Activated naive CD8-positive, alpha-beta T cell treated with anti-CD3 and anti-CD28 coated beads, Interleukin-2, amount 10 ng/mL, durations not matched to agents 7 days and 5 days (primary cell): Measurements from ENCODE around the gene BOLA2B. TPM values are rescaled to one million over a fixed set of nuclear protein-coding genes. Genes with fewer than 3 reads are reported as not detected.

Experiments used
- ATAC-seq: fragments of 150-1000 bp; cut with Tn5 transposase; one replicate; pipeline ENCODE4 v1.10.0; 2021; ENCODE audit warnings: low read depth, moderate library complexity
- POLR2A ChIA-PET: fragments of 350-600 bp; sonication (Branson Sonifier 250); formaldehyde crosslinking; loops from one replicate; lab custom pipeline; 2021; ENCODE audit warnings: antibody characterized with exemption; lab: Charles Lee
- DNase-seq: peaks from one replicate; pipeline ENCODE4 v3.0.0; 2021
- H3K27ac Mint-ChIP-seq: one replicate; pipeline ENCODE4 v1.8.0; 2022; ENCODE audit warnings: mild to moderate bottlenecking, mixed read lengths
- H3K27me3 Mint-ChIP-seq: one replicate; pipeline ENCODE4 v1.8.0; 2022; ENCODE audit warnings: mild to moderate bottlenecking, moderate library complexity, mixed read lengths
- H3K36me3 Mint-ChIP-seq: one replicate; pipeline ENCODE4 v1.8.0; 2021; ENCODE audit warnings: mild to moderate bottlenecking, mixed read lengths
- H3K4me1 Mint-ChIP-seq: one replicate; pipeline ENCODE4 v1.8.0; 2021; ENCODE audit warnings: mixed read lengths
- H3K4me3 Mint-ChIP-seq: one replicate; pipeline ENCODE4 v1.8.0; 2022; ENCODE audit warnings: mild to moderate bottlenecking, moderate library complexity, mixed read lengths
- H3K9me3 Mint-ChIP-seq: one replicate; pipeline ENCODE4 v1.8.0; 2021; ENCODE audit warnings: mixed read lengths
- total RNA-seq, 2 experiments: library from RNA; stranded (reverse); gene quantifications; one replicate each; pipeline ENCODE4 v1.2.3, GENCODE V29; 2021

BOLA2B gene
- total RNA-seq, 2 experiments from 2014 or later = 122 to 145 TPM

DNA sequence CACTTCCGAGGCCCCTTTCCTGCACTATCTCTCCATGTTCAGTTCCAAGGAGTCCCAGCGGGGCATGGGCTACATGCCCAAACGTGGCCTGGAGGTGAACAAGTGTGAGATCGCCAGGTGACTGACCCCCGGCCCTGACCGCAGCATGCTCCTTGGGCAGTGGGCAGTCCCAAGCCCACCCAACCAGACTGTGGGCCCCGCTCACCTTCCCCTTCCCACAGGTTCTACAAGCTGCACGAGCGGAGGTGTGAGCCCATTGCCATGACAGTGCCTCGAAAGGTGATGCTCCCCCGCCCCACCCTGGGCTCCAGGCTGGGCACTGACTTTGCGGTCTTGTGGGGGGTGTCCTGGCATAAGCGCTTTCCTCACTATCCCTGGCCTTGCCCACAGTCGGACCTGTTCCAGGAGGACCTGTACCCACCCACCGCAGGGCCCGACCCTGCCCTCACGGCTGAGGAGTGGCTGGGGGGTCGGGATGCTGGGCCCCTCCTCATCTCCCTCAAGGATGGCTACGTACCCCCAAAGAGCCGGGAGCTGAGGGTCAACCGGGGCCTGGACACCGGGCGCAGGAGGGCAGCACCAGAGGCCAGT is 5.4 kb downstream of the BOLA2B start:
- peak overlapping the region; percentile 76 for H3K27ac Mint-ChIP-seq
- peaks cover 16% of the 10 kb centered on the region for H3K4me1 Mint-ChIP-seq
- no peaks in the 10 kb centered on the region for H3K27me3 Mint-ChIP-seq
- peaks cover 39% of the 10 kb centered on the region for H3K36me3 Mint-ChIP-seq
- ATAC-seq (no peak), DNase-seq (no peak)
- H3K4me3 Mint-ChIP-seq = peak overlapping the region; percentile 100
- H3K9me3 Mint-ChIP-seq = no peaks in the 10 kb centered on the region
- POLR2A ChIA-PET = interaction anchor here (0.6 to 6.4 kb wide), 4 partner anchors 45 to 98 kb away, joined by 3 to 132 read pairs (median 36); partner anchors contain the start of genes TBX6 and YPEL3

GRCh38 chr16:30187556-30187865 is 6.0 kb downstream of the BOLA2B start:
- POLR2A ChIA-PET = interaction anchor here (0.6 to 6.4 kb wide), 5 partner anchors 44 to 122 kb away, joined by 3 to 132 read pairs (median 15); partner anchors contain the start of genes ALDOA, TBX6 and YPEL3
- Mint-ChIP-seq H3K36me3 (peaks cover 39% of the 10 kb centered on the region), H3K27me3 (no peaks in the 10 kb centered on the region), H3K9me3 (no peaks in the 10 kb centered on the region), H3K4me3 (peak overlapping the region; percentile 100), H3K4me1 (peaks cover 17% of the 10 kb centered on the region), H3K27ac (peak overlapping the region; percentile 100)
- ATAC-seq (no peak), DNase-seq (no peak)

- Mint-ChIP-seq H3K4me3 (peak overlapping the region; percentile 100), H3K36me3 (peaks cover 39% of the 10 kb centered on the region), H3K27ac (peak overlapping the region; percentile 100), H3K4me1 (peaks cover 22% of the 10 kb centered on the region), H3K27me3 (no peaks in the 10 kb centered on the region), H3K9me3 (no peaks in the 10 kb centered on the region)
- ATAC-seq (peak; percentile 13), DNase-seq (peak; percentile 96)
- POLR2A ChIA-PET = interaction anchor here (0.6 to 6.4 kb wide), 17 partner anchors 10 to 561 kb away, joined by 3 to 132 read pairs (median 8); partner anchors contain the start of genes ALDOA, GDPD3, MAPK3 and PHKG2
These were observed 6.5 kb downstream of the BOLA2B start for GRCh38 chr16:30186782-30187555.

DNA sequence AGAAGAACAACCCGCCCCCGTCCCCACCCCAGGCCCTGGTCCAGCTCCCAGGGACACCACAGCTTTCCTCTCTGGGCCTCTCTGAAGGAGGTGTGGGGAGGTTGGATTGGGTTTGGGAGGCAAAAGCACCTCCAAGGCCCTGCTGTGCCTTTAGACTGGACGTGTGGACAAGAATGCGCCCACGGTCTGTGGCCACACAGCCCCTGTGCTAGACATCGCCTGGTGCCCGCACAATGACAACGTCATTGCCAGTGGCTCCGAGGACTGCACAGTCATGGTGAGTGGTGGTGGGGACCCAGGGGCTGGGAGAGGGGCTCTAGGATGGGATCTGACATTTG is 7.1 kb downstream of the BOLA2B start:
- Mint-ChIP-seq H3K27ac (peak overlapping the region; percentile 100), H3K4me1 (peaks cover 24% of the 10 kb centered on the region), H3K27me3 (no peaks in the 10 kb centered on the region), H3K9me3 (no peaks in the 10 kb centered on the region), H3K4me3 (peak overlapping the region; percentile 100), H3K36me3 (peaks cover 39% of the 10 kb centered on the region)
- ATAC-seq (no peak), DNase-seq (no peak)
- POLR2A ChIA-PET = interaction anchor here (0.6 to 6.4 kb wide), 27 partner anchors 9 to 931 kb away, joined by 3 to 132 read pairs (median 8); partner anchors contain the start of genes ALDOA, FBRS, GDPD3 and KAT8

GRCh38 chr16:30185683-30186421 is 7.6 kb downstream of the BOLA2B start:
- H3K36me3 Mint-ChIP-seq = peaks cover 39% of the 10 kb centered on the region
- H3K4me3 Mint-ChIP-seq = peak overlapping the region; percentile 100
- H3K9me3 Mint-ChIP-seq = no peaks in the 10 kb centered on the region
- ATAC-seq (peak; percentile 48), DNase-seq (peak; percentile 90)
- H3K27me3 Mint-ChIP-seq = no peaks in the 10 kb centered on the region
- peaks cover 26% of the 10 kb centered on the region for H3K4me1 Mint-ChIP-seq
- H3K27ac Mint-ChIP-seq = peak overlapping the region; percentile 100
- POLR2A ChIA-PET = interaction anchor here (0.6 to 6.4 kb wide), 36 partner anchors 9 to 932 kb away, joined by 3 to 132 read pairs (median 6); partner anchors contain the start of genes ALDOA, FBRS, GDPD3 and KAT8

GRCh38 chr16:30184891-30185682 is 8.4 kb downstream of the BOLA2B start:
- Mint-ChIP-seq H3K27me3 (no peaks in the 10 kb centered on the region), H3K4me1 (peaks cover 29% of the 10 kb centered on the region), H3K36me3 (peaks cover 39% of the 10 kb centered on the region), H3K4me3 (peak overlapping the region; percentile 100), H3K9me3 (no peaks in the 10 kb centered on the region), H3K27ac (peak overlapping the region; percentile 100)
- ATAC-seq (peak; percentile 7), DNase-seq (no peak)
- POLR2A ChIA-PET = interaction anchor here (0.7 to 6.4 kb wide), 36 partner anchors 8 to 932 kb away, joined by 3 to 132 read pairs (median 6); partner anchors contain the start of genes ALDOA, FBRS, GDPD3 and KAT8

GRCh38 chr16:30184096-30184890 is 9.2 kb downstream of the BOLA2B start:
- ATAC-seq = peak; percentile 24
- H3K27ac Mint-ChIP-seq = peak overlapping the region; percentile 100
- H3K4me1 Mint-ChIP-seq = peaks cover 29% of the 10 kb centered on the region
- H3K4me3 Mint-ChIP-seq = peak overlapping the region; percentile 100
- DNase-seq = no peak
- peaks cover 39% of the 10 kb centered on the region for H3K36me3 Mint-ChIP-seq
- H3K27me3 Mint-ChIP-seq = no peaks in the 10 kb centered on the region
- no peaks in the 10 kb centered on the region for H3K9me3 Mint-ChIP-seq
- POLR2A ChIA-PET = interaction anchor here (0.6 to 6.4 kb wide), 28 partner anchors 12 to 474 kb away, joined by 3 to 132 read pairs (median 10); partner anchors contain the start of genes ALDOA, DCTPP1, FBRS and GDPD3

GRCh38 chr16:30183233-30184095 is 10.0 kb downstream of the BOLA2B start, which contains the start of gene CORO1A:
Gene CORO1A, plus strand, starts transcription at chr16:30183602. Its CDS starts 1,608 bp downstream, at chr16:30185210.
- peak; percentile 91 for DNase-seq
- POLR2A ChIA-PET = interaction anchor here (0.6 to 6.4 kb wide), 40 partner anchors 8 to 475 kb away, joined by 3 to 132 read pairs (median 5); partner anchors contain the start of genes ALDOA, DCTPP1, FBRS and GDPD3
- H3K27ac Mint-ChIP-seq = peak within 1 kb of the TSS; percentile 100
- no peaks in the 10 kb centered on the region for H3K27me3 Mint-ChIP-seq
- peak; percentile 32 for ATAC-seq
- H3K9me3 Mint-ChIP-seq = no peaks in the 10 kb centered on the region
- peak within 1 kb of the TSS; percentile 100 for H3K4me3 Mint-ChIP-seq
- H3K36me3 Mint-ChIP-seq = peaks cover 39% of the 10 kb centered on the region
- H3K4me1 Mint-ChIP-seq = peaks cover 29% of the 10 kb centered on the region

DNA sequence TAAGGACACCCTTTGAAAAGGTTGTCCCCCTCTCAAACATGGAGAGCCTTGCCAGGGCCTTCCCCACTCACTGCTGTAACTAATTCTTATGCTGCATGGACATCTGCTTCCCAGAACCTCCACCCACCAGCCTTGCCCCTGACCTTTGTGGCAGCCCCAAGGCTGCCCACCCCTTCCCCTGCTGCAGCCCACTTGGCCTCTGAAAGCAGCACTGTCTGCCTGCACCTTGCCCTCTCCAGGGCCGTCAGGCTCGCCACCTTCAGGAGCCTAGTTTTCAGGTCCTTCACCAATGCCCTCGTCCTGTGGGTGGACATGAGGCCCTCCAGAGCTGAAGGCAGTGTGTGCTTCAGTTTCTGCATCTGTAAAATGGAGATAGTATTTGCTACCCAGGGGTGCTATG is 12.7 kb downstream of the BOLA2B start:
- Mint-ChIP-seq H3K36me3 (peaks cover 17% of the 10 kb centered on the region), H3K27ac (no peak overlapping the region), H3K4me3 (no peak overlapping the region), H3K4me1 (peaks cover 14% of the 10 kb centered on the region), H3K9me3 (no peaks in the 10 kb centered on the region), H3K27me3 (no peaks in the 10 kb centered on the region)
- ATAC-seq (no peak), DNase-seq (no peak)
- POLR2A ChIA-PET = interaction anchor here (0.7 kb wide), 1 partner anchor 115 kb away, joined by 4 read pairs; the partner anchor contains the start of gene ALDOA

DNA sequence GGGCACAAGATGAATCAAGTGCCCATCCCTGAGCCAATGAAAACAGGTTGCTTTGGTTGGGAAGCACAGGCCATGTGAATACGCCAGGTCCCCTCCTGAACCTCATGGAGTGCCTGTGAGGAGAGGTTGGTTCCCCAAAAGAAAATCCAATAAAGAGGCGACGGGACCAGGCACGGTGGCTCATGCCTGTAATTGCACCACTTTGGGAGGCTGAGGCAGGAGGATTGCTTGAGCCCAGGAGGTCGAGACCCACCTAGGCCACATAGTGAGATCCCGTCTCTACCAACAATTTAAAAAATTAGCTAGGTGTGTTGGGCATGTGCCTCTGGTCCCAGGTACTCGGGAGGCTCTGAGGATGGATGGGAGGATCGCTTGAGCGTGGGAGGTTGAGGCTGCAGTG is 13.5 kb downstream of the BOLA2B start:
- POLR2A ChIA-PET = interaction anchor here (0.7 kb wide), 1 partner anchor 114 kb away, joined by 4 read pairs; the partner anchor contains the start of gene ALDOA
- DNase-seq (no peak), ATAC-seq (no peak)
- no peak overlapping the region for H3K4me3 Mint-ChIP-seq
- H3K27me3 Mint-ChIP-seq = peaks cover 2% of the 10 kb centered on the region
- peaks cover 11% of the 10 kb centered on the region for H3K36me3 Mint-ChIP-seq
- peaks cover 14% of the 10 kb centered on the region for H3K4me1 Mint-ChIP-seq
- no peak overlapping the region for H3K27ac Mint-ChIP-seq
- H3K9me3 Mint-ChIP-seq = no peaks in the 10 kb centered on the region

GRCh38 chr16:30179195-30179594 is 14.3 kb downstream of the BOLA2B start:
- POLR2A ChIA-PET = interaction anchor here (1.0 kb wide), 1 partner anchor 114 kb away, joined by 4 read pairs; the partner anchor contains the start of gene ALDOA
- Mint-ChIP-seq H3K9me3 (no peaks in the 10 kb centered on the region), H3K4me3 (no peak overlapping the region), H3K27ac (no peak overlapping the region), H3K4me1 (peaks cover 14% of the 10 kb centered on the region), H3K36me3 (peaks cover 3% of the 10 kb centered on the region), H3K27me3 (peaks cover 2% of the 10 kb centered on the region)
- DNase-seq (no peak), ATAC-seq (no peak)
